Measurements from ENCODE around the gene PACS2.

GRCh38 chr14:105440992-105441391 lies 126.4 kb downstream of the PACS2 start:
- TF ChIP-seq CTCF (IDR thresholded peaks at IDR 0.05): no peak
- TF ChIP-seq ZFX (IDR thresholded peaks at IDR 0.05; ENCODE audit: borderline replicate concordance): no peak
